Measurements from ENCODE around the gene STRN4. TPM values are rescaled to one million over a fixed set of nuclear protein-coding genes. Genes with fewer than 3 reads are reported as not detected.

STRN4 gene
- total RNA-seq, 1 experiment from 2014 or later, result 143 TPM

DNA sequence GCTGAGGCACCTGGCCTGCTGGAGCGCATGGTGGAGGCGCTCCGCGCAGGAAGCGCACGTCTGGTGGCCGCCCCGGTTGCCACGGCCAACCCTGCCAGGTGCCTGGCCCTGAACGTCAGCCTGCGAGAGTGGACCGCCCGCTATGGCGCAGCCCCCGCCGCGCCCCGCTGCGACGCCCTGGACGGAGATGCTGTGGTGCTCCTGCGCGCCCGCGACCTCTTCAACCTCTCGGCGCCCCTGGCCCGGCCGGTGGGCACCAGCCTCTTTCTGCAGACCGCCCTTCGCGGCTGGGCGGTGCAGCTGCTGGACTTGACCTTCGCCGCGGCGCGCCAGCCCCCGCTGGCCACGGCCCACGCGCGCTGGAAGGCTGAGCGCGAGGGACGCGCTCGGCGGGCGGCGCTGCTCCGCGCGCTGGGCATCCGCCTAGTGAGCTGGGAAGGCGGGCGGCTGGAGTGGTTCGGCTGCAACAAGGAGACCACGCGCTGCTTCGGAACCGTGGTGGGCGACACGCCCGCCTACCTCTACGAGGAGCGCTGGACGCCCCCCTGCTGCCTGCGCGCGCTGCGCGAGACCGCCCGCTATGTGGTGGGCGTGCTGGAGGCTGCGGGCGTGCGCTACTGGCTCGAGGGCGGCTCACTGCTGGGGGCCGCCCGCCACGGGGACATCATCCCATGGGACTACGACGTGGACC is 9.7 kb upstream of the STRN4 start:
- Mint-ChIP-seq H3K4me1 (peaks cover 4 to 17% of the 10 kb centered on the region in 2 experiments; a peak in 3 of 4 replicates), H3K36me3 (ENCODE audit: insufficient read depth in 1 of 3, low read depth in 3 of 3) (peaks cover 5 to 41% (median 26%) of the 10 kb centered on the region in 3 experiments; a peak in 6 of 7 replicates), H3K27me3 (ENCODE audit: low read depth) (no peaks in the 10 kb centered on the region), H3K27ac (no peak overlapping the region), H3K4me3 (no peak overlapping the region), H3K9me3 (no peaks in the 10 kb centered on the region)
- Histone ChIP-seq H4K91ac (ENCODE audit: insufficient read length, low read depth, low read length) (no peak overlapping the region), H3K23ac (ENCODE audit: insufficient read length, low read depth, low read length) (no peak overlapping the region), H3K79me1 (ENCODE audit: insufficient read depth, low read depth, low read length, poor library complexity, severe bottlenecking) (no peaks in the 10 kb centered on the region), H2AK5ac (ENCODE audit: insufficient read length, low read length) (no peak overlapping the region), H2AFZ (ENCODE audit: low read length) (no peak overlapping the region), H4K5ac (ENCODE audit: insufficient read length, low read depth, low read length) (no peak overlapping the region), H3K9ac (ENCODE audit: extremely low read depth, insufficient read length, low read length) (no peak overlapping the region), H2BK12ac (ENCODE audit: insufficient read length, low read depth, low read length) (no peak overlapping the region), H2BK20ac (ENCODE audit: low read depth, low read length, poor library complexity, severe bottlenecking) (no peak overlapping the region), H3K27ac (ENCODE audit: insufficient read length, low read depth, low read length) (no peak overlapping the region), H3T11ph (ENCODE audit: low read length) (no peak overlapping the region), H3K14ac (ENCODE audit: insufficient read depth, low read length) (no peak overlapping the region), H3K4me1 (ENCODE audit: insufficient read depth, low read length) (no peaks in the 10 kb centered on the region), H2BK120ac (ENCODE audit: low read depth, low read length, poor library complexity, severe bottlenecking) (no peak overlapping the region), H3K23me2 (ENCODE audit: insufficient read length, low read depth, low read length, poor library complexity, severe bottlenecking) (no peaks in the 10 kb centered on the region), H3K56ac (ENCODE audit: insufficient read length, low read depth, low read length) (no peak overlapping the region), H3K4me2 (ENCODE audit: insufficient read depth, insufficient read length, low read length) (no peak overlapping the region), H2BK5ac (ENCODE audit: insufficient read length, low read length) (no peak overlapping the region), H2BK15ac (ENCODE audit: low read depth, low read length) (no peak overlapping the region), H3K4ac (ENCODE audit: low read depth, low read length) (no peak overlapping the region), H3K9me3 (ENCODE audit: control insufficient read depth, low read depth, low read length) (no peaks in the 10 kb centered on the region), H4K8ac (replicated peaks; ENCODE audit: insufficient read length, low read depth, low read length) (no peak overlapping the region), H4K20me1 (ENCODE audit: control insufficient read depth, insufficient read depth, insufficient read length) (no peaks in the 10 kb centered on the region), H3K27me3 (ENCODE audit: insufficient read depth, low read length) (no peaks in the 10 kb centered on the region), H3K79me2 (ENCODE audit: insufficient read depth, low read length) (no peaks in the 10 kb centered on the region), H3K18ac (ENCODE audit: insufficient read length, low read depth, low read length) (no peak overlapping the region)
- WGBS (ENCODE audit: extremely low coverage, insufficient read length, low lambda C conversion rate), result no CpG with 5 or more reads among the region's 86 CpGs
- no peak for DNase-seq
- TF ChIP-seq, protein P1, sequence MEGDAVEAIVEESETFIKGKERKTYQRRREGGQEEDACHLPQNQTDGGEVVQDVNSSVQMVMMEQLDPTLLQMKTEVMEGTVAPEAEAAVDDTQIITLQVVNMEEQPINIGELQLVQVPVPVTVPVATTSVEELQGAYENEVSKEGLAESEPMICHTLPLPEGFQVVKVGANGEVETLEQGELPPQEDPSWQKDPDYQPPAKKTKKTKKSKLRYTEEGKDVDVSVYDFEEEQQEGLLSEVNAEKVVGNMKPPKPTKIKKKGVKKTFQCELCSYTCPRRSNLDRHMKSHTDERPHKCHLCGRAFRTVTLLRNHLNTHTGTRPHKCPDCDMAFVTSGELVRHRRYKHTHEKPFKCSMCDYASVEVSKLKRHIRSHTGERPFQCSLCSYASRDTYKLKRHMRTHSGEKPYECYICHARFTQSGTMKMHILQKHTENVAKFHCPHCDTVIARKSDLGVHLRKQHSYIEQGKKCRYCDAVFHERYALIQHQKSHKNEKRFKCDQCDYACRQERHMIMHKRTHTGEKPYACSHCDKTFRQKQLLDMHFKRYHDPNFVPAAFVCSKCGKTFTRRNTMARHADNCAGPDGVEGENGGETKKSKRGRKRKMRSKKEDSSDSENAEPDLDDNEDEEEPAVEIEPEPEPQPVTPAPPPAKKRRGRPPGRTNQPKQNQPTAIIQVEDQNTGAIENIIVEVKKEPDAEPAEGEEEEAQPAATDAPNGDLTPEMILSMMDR (conservative IDR thresholded peaks at IDR 0.05), result no peak
